Mucosa of gallbladder (tissue), 1 donor: ENCODE measurements around the gene RNF125. TPM values are rescaled to one million over a fixed set of nuclear protein-coding genes. Genes with fewer than 3 reads are reported as not detected.
A peak's percentile ranks its signal among the peaks of the same experiment; 100 is the strongest.
"Not testable (repeated sequence)": the region's sequence is repeated elsewhere in the genome, so short reads cannot be mapped to it uniquely, and the experiment has no call there.

Experiments used
- DNase-seq: peaks from one replicate; pipeline ENCODE4 v3.0.0-alpha.2; 2020; ENCODE audit warnings: low spot score
- total RNA-seq: library from RNA; stranded (reverse); gene quantifications from one replicate; pipeline ENCODE4 v1.2.1, GENCODE V29; 2021
- donor health status: DM: no; HTN: no; CAD: no.

Gene RNF125
- total RNA-seq: 6.1 TPM

DNA sequence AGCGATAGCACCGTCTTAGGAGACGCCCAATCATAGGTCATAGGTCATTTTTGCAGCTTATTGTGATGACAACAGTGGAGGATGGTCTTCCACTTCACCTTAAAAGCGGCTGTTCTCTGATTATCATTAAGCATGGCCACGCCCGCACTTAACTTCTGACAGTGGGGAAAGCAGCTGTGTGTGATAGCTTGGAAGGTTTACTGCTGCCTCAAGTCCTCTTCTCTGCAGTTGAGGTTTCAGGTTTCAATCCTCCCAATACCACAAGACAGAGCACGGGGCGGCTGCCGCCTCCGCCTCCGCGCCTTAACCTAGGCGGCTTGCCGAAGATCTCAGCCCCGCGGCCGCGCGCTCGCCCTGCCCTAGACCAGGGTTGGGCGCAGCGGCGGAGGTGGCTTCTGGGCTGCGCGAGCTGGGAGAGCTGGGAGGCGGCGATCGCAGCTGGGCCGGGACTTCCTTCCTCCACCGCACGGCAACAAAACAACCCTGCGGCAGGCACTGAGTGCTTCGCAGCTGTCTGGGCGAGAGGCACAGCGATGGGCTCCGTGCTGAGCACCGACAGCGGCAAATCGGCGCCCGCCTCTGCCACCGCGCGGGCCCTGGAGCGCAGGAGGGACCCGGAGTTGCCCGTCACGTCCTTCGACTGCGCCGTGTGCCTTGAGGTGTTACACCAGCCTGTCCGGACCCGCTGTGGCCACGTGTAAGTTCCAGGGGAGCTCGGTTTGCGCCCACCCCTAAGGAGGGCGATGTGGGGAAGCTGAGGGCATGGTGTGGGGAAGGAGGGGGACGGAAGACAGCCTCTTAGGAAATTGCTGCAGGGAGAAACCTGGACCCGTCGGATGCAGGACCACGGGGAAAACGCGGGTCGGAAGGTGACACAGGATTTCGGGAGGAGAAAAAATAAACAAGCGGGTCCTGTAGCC is at the start of gene RNF125:
TSS of gene RNF125 (plus strand) at position 495 of the 920 bp plus-strand sequence. CDS start at position 534, 39 bp downstream.
- peak; percentile 78 for DNase-seq

DNA sequence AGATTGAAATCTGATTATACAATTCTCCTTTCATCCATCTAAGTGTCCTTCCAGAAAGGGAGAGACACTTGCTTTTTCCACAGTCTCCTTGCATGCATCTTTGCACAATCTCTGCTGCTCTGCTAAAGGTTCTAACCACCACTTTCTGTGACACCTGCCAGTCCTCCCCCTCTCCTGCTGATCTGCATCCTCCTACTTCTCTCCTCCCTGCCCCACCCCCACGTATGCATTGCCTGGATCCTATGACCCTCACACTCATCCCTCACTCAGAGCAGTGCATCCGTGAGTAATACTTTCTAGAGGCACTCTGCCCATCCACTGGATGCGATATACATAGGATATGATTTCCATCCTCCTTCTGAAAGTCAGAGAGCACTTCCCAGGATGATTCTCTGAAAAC is 48.0 kb upstream of the RNF125 start:
- DNase-seq: no peak

DNA sequence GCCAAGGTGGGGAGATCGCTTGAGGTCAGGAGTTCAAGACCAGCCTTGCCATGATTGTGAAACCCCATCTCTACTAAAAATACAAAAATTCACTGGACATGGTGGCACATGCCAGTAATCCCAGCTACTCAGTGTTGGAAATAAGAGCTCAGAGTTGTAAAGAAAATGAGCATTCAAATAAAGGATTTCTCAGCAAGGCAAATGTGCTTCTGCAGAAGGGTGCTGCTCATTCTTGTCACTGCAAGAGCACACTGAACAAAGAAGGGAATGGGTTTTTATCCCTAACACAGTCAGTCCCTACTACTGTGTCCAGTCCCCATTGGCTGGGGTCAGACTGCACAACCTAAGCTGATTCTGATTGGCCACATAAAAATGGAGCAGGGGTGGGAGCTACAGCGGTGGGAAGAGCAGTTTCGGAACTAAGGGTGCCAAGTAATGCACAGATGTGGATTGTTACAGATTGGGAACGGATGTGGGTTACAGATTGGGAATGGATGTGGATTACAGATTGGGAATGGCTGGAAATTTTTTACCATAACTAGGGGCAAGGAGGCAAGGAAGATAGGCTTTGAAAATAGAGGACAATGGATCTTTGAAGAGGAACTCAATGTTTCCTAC is 44.6 kb upstream of the RNF125 start:
- DNase-seq: no peak

DNA sequence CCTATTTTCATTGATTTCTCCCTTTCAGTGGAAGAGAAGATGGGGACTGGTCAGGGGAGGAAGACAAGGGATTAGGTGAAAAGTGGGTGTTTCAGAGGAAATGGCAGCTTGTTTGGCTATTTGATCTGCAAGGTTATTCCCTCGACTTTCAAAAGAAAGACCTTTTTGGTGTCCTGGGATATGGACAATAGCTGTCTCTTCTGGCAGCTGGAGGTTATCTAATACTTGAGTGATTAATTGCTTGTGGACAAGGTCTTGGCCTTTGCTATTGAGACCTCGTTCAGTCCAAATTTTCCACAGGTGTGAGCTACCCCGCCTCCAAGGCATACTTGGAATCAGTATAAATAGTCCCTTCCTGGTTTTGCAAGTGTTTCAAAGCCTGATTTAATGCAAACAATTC is 42.4 kb upstream of the RNF125 start:
- no peak for DNase-seq

DNA sequence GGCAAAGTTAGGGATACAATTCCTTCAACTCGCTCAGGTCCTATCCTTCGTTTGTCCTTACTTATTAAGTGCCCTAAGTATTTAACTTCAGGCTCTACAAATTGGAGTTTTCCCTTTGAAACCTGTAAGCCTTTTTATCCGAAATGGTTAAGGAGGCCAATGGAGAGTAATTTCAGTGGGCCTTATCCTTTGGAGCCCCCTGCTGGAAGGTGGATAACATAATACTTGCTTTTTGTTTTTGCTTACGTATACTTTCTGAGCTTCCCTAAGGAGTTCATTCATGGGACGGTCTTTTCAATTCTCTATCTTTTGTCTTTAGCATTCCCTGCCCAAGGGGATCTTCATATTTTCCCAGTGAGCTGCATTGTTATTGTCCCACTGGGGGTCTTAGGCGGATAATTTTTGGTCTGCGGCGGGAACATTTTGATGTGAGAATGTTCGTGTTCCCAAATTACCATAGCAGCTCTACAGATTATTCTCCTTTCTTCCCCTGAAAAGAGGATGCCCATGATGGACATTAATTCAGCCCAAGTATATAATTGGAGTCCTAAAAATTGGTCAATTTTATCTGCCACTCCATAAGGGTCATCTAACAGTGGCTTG is 41.3 kb upstream of the RNF125 start:
- peak; percentile 26 for DNase-seq

DNA sequence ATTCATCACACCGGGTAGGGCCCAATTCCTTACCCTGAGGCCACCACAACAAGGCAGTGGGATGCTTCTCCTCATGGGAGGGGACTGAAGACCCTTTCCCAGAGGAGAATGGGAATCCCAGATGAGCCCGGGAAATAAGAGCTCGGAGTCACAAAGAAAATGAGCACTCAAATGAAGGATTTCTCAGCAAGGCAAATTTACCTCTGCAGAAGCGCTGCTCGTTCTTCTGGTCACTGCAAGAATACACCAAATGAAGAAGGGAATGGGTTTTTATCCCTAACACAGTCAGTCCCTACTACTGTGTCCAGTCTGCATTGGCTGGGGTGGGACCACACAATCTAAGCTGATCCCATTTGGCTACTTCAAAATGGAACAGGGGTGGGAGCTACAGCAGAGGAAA is 40.0 kb upstream of the RNF125 start:
- DNase-seq: no peak

DNA sequence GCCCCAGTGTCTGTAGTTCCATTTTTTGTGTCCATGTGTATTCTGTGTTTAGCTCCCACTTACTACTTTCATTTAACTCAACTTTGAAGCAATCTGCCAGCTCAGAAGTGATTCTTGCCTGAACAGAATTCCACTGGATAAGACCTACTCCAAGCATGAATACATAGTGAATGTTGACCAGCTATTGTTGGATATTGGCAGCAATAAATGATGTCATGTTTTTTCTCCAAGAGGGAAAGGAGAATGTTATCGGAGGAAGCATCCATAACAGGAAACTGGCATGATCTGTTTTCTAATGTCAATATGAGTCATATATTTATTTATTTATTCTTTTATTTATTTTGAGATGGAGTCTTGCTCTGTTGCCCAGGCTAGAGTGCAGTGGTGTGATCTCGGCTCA is 38.9 kb upstream of the RNF125 start:
- DNase-seq: no peak

DNA sequence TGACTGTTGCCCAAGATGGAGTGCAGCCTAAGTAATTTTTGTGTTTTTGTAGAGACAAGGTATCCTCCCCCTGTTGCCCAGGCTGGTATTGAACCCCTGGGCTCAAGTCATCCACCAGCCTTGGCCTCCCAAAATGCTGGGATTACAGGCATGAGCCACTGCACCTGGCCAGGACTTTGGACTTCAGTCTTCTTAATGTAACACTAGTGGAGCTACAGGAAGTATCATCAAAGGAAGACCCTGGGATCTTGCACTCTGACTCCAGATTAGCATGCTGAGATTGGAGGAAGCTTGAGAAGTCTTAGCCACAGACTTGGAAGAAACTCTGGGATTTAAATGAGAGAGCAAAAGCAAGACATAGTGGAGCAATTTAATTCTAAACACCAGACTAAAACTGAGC is 37.8 kb upstream of the RNF125 start:
- DNase-seq: no peak

DNA sequence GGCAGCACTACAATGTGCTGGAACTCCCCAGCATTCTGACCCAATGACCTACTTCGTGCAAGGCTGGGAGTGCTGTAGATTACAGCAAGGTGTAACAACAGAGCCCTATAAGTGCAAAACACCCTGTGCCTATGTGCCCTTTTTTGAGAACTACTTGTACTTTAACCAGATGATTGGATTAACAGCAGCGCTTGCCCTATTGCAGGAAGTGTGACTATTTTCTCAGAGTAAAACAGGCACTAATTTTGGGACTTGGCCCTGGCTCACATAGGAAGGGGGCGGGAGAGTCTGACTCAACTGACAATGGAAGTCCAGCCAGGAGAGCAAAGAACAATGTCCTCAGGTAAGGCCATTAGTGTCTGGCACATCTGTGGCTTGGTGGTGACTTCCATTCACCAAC is 35.6 kb upstream of the RNF125 start:
- DNase-seq: peak; percentile 22

DNA sequence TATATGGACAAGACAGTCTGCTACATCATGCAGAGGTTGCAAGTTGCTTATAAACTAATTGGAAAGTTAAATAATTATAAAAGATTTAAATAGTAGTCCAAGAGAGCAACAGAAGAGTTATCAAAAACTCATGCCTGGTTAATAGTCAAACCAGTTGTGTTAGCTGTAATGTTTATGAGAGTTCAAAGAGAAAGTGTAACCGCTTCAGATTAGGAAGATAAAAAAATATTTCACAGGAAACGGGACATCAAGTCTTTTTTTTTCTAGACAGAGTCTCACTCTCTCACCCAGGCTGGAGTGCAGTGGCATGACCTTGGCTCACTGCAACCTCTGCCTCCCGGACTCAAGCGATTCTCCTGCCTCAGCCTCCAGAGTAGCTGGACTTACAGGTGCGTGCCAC is 34.6 kb upstream of the RNF125 start:
- no peak for DNase-seq

DNA sequence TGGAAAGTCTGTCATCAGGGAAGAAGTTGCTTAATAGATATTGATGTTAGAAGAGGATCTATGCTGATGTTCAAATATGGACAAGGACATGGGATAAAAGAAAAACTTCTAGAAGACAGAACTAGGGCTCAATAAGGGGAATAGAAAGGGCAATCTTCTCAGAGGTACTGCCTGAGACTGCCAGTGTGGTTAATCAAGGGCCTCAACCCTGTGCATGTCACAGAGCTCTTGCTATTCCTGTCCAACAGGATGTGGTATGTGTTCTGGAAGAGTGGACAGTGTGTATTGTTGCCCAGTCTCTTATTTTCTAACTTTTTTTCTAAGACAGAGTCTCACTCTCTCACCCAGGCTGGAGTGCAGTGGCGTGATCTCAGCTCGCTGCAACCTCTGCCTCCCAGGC is 27.8 kb upstream of the RNF125 start:
- DNase-seq: no peak

DNA sequence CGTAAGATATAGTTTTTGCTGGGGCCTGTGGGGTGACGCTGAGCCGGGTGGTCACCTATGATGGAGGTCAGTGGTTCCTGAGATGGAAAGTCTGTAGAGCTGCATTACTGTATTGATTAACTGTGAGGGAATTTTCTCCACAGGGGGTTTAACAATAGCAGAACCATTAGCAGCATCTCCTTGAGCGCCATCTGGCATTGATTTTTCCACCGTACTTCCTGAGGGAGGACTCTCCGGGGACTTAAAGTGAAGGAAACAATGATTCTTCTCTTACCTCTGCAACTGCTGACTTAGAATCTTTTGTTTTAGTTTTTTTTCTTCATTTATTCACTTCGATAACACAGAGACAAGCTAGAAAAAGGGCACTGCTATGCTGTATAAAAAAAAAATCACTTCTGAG is 22.6 kb upstream of the RNF125 start:
- no peak for DNase-seq

DNA sequence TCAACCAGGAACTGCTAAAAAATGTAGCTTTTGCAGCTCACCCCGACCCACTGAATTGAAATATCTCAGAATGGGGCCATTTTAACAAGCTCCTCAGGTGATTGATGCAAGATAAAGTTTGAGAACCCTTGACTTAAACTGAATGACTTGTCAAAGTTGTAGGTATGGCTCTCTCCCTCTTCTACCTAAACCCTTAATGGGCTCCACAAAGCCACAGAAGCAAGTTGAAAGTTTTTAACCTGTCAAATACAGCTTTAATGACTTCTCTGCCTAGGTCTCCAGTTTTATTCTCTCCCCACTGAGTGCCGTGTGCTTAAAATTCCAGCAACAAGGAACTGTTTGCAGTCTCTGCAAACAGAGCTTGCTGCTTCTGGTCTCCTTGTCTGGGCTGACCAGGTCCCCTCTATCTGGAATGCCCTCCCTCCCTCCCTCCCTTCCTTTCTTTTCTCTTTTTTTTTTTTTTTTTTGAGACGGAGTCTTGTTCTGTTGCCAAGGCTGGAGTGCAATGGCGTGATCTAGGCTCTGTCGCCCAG is 19.7 kb upstream of the RNF125 start:
- DNase-seq: no peak

DNA sequence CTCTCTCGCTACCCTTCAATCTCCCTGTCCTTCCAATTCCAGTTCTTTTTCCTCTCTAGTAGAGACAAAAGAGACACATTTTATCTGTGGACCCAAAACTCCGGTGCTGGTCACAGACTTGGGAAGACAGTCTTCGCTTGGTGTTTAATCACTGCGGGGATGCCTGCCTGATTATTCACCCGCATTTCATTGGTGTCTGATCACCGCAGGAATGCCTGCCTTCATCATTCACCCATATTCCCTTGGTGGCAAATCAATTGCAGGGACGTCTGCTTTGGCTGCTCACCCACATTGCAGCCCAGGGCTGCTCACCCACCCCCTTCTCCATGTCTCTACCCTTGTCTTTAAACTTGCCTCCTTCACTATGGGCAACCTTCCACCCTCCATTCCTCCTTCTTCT is 17.5 kb upstream of the RNF125 start:
- not testable (repeated sequence) for DNase-seq

DNA sequence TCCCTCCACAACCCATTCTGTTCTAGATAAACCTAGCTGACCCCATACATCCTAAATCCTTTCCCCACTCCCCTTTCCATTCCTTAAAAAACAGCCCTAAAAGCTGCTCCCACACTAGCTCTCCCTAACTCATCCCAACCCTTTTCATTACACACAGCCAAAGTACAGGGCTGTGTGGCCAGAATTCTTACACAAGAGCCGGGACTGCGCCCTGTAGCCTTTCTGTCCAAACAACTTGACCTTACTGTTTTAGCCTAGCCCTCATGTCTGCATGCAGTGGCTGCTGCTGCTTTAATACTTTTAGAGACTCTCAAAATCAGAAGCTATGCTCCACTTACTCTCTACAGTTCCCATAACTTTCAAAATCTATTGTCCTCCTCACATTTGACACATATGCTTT is 14.8 kb upstream of the RNF125 start:
- DNase-seq: not testable (repeated sequence)

DNA sequence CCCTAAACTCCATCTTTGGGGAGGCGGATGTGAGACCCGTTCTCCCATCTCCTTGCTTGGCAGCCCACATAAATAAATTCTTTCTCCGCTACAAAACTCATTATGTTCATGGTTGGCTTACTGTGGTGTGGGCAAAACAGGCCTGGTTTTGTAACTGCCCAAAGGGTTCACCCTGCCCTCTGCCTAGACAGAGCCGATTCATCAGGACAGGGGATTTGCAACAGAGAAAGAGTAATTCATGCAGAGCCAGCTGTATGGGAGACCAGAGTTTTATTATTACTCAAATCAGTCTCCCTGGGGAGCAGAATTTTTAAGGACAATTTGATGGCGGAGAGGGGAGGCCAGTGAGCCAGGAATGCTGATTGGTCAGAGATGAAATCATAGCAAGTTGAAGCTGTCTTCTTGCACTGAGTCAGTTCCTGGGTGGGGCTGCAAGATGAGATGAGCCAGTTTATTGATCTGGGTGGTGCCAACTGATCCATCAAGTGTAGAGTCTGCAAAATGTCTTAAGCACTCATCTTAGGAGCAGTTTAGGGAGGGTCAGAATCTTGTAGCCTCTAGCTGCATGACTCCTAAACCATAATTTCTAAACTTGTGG is 8.4 kb upstream of the RNF125 start:
- no peak for DNase-seq

DNA sequence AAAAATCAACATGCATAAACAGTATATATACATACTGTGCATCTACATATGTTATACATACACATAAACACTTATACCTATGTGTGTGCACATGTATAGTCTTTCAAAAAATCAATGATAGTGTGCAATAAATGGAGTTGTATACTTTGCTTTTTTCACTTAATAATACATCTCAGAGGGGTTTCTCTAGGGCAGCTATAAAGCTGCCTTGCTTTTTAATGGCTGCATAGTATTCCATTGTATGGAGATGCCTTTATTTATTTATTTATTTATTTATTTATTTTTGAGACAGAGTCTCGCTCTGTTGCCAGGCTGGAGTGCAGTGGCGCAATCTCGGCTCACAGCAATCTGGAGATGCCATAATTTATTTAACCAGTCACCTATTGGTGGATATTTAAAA is 7.4 kb upstream of the RNF125 start:
- no peak for DNase-seq

DNA sequence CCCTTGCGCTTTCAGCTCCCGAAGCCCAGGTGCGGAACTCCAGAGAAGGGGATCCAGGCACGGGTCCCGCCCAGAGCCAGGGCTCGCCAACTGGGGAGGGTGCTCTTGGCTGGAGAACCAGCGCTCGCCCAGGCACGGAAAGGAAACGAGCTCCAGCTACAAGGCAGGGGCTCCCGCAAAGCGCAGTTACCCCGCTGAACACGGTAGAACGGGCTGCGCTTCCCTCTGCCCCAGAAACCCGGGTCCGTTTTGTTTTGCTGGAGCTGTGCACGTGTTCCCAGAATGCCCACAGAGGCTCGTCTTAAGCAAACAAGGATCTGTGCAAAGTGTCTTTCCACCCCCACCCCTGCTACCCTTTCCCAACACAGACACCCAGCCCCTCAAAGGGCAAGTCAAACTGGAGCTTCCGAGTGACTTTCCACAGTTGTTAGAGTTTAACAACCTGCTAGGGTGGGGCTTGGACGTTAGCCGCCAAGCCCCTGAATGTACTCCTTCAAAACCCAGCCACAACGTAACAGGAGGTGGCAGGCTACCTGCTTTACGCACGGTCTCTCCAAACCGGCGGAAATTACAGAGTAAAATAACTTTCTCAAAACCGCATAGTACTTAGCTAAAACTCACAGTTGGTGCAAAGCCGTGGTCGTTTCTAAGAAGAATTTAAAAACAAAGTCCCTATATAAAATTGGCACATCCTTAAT is 775 bp downstream of the RNF125 start:
- DNase-seq: peak; percentile 31

DNA sequence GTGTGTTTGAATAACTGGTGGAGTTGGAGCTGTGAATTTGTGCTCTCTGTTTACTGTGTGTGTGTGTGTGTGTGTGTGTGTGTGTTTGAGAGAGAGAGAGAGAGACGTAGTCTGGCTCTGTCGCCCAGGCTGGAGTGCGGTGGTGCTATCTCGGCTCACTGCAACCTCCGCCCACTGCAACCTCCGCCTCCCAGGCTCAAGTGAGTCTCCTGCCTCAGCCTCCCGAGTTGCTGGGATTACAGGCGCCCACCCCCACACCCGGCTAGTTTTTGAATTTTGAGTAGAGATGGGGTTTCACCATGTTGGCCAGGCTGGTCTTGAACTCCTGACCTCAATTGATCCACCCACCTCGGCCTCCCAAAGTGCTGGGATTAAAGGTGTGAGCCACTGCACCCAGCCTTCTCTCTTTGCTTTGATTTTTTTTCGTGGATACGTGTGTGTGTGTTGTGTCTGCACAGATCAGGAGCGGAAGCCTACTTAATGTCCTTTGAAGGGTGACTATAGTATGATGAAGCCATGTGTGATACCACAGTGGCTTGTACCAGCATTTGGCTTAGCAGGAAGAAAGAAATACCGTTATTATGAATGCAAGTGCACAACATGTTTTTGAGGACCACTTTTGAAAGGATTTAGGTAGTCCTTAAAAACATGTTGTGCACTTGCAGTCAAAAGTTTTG is 1.5 kb downstream of the RNF125 start:
- peak; percentile 16 for DNase-seq

DNA sequence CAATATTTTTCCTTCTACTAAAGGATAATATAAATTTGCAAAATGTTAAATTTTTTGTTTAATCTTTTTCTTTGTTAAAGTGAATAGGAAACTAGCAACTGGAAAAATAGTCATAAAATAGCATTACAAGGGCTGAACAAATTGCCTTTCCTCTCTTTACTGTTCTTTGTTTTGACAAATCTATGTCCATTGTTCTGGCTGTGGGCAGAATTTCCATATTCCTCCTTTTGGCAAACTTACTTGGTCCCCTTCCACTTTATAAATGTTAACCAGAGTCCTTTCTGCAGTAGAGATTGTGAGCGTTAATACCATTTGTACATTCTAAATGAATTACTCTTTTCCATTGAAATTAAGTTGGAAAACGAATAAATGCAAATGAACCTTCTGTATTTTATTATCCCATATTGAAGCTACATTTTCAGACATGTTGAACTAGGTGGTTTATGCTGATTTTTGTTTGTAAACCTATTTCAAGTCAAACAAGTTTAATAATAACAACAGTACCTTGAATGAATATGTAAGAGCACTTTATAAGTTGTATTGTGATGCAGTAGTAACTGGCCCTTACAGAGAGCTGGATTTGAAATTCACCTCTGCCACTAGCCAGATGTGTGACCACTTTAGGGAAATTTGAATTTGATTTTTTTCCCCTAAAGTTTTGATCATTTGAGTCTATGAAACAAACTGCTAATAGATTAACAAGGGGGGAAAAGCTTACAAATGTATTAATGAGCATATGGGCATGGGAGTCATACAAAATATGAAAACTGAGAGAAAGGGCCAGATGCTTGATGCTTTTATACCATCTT is 3.3 kb downstream of the RNF125 start:
- no peak for DNase-seq
